Activated CD4-positive, CD25-positive, alpha-beta regulatory T cell treated with anti-CD3 and anti-CD28 coated beads, Interleukin-2, amount 50 U/mL, for 72 hours (primary cell): ENCODE data around the gene AEBP1.
A peak's percentile ranks its signal among the peaks of the same experiment; 100 is the strongest.

Source experiments
- DNase-seq: peaks from one replicate; pipeline ENCODE4 v3.0.0; 2021

Gene AEBP1

GRCh38 chr7:44103923-44104859 lies at the start of gene AEBP1:
TSS of gene AEBP1 (plus strand) at chr7:44104345. CDS start at chr7:44104666, 321 bp downstream.
- no peak for DNase-seq

DNA sequence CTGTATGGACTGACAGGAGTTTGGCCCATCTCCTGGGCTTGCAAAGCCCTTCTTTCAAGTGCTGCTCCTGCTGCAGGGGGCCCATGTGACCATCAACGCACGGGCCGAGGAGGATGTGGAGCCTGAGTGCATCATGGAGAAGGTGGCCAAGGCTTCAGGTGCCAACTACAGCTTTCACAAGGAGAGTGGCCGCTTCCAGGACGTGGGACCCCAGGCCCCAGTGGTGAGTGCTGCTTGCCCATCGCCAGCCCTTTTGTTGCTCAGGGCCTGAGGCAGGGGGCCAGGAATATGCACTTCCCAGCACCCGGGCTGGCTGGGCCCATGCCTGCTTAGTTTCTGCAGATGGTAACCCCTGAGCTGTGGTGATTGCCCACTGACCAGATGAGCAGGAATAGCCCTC lies 47.5 kb upstream of the AEBP1 start:
- DNase-seq = no peak

DNA sequence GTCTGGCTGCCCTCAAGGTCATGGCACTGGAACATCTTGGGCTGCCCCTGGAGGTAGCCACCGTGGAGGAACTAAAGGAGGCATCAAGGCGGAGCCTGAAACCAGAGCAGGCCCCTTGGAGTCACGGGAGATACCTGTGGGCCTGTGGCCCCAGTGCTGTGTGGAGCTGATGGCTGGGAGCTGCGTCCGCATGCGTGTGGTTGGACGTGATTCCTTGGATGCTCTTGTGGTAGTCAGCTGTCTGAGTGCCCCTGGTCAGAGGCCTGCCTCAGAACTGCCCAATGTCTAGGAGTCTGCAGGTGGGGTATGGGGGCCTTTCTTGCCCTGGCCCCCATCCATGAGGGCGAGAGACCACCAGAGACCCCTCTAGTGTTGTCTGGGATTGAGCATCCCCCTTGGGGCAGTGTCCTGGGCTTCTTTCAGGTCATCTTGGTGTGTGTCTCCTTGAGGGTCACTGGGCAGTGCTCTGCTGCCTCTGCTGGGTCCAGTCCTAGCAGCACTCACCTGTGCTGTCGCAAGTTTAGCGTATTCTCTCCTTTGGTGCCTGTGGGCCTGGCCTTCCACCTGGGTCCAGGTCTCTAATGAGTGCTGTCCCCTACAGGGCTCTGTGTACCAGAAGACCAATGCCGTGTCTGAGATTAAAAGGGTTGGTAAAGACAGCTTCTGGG lies 46.8 kb upstream of the AEBP1 start:
- peak; percentile 15 for DNase-seq

GRCh38 chr7:44057849-44058758 lies 46.0 kb upstream of the AEBP1 start:
- DNase-seq = peak; percentile 25

GRCh38 chr7:44058759-44059218 lies 45.4 kb upstream of the AEBP1 start:
- peak; percentile 26 for DNase-seq

GRCh38 chr7:44059219-44060090 lies 44.7 kb upstream of the AEBP1 start:
- DNase-seq = peak; percentile 4

DNA sequence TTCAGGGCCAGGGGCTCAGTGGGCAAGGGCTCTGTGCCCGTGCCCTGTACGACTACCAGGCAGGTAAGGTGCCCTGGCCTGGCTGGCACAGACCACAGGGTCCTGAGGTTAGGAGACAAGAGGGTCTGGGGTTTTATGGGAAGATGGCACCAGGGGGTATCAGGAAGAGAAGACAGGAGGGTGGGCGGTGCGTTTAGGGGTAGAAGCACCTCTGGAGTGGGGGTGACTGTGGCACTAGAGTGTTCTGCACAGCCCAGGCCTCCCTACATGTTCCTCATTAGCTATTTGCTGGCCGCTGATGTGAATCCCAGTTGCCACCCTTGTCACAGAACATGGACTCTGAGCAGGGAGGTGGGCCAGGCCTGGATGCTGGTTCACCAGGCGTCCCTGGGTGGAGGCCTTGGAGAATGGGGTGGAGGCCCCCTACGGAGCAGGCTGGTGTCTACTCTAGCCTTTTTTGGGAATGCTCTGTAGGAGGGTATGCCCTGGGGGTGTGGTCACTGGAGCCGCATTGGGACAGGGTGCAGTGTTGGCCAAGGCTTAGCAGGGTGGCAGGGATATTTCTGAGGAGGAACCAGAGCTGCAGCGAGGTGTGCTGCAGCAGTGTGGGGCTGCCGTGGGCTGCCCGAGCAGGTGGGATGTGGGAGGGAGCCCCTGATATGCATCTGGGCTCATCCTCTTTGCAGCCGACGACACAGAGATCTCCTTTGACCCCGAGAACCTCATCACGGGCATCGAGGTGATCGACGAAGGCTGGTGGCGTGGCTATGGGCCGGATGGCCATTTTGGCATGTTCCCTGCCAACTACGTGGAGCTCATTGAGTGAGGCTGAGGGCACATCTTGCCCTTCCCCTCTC lies 43.8 kb upstream of the AEBP1 start:
- DNase-seq = peak; percentile 26

DNA sequence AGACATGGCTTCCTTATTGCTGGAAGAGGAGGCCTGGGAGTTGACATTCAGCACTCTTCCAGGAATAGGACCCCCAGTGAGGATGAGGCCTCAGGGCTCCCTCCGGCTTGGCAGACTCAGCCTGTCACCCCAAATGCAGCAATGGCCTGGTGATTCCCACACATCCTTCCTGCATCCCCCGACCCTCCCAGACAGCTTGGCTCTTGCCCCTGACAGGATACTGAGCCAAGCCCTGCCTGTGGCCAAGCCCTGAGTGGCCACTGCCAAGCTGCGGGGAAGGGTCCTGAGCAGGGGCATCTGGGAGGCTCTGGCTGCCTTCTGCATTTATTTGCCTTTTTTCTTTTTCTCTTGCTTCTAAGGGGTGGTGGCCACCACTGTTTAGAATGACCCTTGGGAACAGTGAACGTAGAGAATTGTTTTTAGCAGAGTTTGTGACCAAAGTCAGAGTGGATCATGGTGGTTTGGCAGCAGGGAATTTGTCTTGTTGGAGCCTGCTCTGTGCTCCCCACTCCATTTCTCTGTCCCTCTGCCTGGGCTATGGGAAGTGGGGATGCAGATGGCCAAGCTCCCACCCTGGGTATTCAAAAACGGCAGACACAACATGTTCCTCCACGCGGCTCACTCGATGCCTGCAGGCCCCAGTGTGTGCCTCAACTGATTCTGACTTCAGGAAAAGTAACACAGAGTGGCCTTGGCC lies 43.0 kb upstream of the AEBP1 start:
- DNase-seq = no peak

DNA sequence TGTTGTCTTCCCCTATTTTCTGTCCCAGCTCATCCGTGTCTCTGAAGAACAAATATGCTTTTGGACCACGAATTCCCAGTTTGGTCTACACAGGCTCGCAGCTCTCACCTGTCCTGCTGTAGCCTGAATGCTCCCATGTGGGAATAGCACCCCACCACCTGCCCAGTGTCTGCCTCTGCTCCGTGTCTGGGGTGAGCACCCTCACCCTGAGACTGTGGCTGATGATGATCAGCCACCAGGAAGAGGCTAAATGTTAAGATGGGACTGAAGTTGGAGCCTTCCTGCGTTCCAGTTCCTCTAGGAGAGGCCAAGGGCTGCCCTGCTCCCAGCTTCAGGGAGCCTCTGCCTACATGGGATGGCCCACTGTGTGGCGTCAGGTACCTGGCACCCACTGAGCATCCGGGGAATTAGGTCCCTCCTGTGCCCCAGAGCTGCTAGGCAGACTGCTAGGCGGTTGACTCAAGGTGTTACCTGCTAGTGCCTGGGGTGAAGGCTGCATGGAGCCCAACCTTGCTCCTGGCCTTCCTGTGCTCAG lies 42.4 kb upstream of the AEBP1 start:
- DNase-seq = peak; percentile 14

- peak; percentile 29 for DNase-seq
Observed at GRCh38 chr7:44062180-44062902, 41.8 kb upstream of the AEBP1 start.

DNA sequence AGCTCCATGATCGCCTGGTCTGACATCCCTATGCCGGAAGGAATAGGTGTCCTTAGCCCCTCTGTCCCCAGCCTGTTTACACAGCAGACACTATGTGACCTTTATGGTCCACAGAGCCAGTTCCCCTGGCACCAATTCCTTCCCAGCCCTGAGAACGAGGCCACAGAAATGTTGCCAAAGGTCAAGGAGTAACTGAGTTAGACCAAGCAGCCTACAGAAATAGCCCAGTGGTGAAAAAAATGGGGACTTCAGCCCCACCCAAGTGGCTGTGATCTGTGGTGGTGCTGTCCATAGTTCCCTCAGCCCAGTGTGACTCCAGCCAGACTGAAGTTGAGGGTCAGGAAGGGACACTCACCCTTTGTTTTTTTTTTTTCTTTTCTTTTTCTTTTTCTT lies 41.2 kb upstream of the AEBP1 start:
- no peak for DNase-seq

GRCh38 chr7:44063547-44063893 lies 40.6 kb upstream of the AEBP1 start:
- peak; percentile 24 for DNase-seq

DNA sequence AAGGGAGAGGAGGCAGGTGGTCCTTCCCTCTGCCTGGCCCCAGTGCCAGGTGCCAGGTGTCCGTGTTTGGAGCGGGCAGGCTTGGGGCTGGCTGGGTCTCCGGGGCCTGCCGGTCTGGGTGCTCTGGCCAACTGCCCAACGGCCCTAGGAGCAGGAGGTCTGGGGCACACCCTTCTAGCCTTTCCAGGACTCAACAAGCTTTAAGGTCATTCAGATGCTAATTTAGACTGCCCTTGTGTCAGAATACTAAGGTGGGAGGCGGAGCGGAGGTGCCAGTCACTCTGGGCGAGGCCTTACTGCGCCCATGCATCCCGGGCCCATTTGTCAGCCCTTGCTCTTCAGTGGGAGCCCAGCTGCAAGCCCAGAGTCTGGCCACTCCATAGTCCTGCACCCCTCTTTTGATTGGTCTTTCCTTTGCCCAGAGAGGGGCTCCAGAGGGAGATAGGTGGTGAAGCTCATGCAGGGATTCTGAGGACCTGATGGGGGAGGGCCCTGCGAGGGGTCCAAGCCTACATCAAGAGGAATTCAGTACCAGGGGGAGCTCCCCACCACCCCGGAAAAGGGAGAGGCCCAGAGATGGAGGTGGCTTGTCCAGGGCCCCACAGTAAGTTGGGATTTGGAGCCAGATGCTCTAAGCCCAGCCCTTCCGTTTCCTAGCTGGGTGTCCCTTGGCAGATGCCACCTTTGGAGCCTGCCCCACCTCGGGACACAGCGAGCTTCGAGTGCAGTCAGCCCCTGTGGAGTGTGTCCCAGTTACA lies 40.1 kb upstream of the AEBP1 start:
- DNase-seq = peak; percentile 27

DNA sequence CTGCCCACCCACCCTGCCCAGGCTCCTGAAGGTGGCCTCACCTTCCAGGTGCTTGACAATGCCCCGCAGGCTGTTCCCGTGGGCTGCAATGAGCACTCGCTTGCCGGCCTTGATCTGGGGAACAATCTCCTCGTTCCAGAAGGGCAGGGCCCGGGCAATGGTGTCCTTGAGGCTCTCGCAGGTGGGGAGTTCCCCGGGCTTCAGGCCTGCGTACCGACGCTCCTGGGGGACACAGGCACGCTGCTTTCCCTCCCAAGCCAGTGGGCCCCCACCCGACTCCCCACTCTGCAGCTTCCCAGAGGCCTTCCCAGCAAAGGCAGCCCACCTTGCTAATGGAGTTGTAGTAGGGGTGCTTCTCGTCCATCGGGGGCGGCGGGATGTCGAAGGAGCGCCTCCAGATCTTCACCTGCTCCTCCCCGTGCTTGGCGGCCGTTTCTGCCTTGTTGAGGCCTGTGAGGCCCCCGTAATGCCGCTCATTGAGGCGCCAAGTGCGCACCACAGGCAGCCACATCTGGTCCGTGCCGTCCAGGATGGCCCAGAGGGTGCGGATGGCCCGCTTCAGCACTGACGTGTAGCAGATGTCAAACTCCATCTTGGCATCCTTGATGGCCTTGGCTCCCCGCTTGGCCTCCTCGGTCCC lies 39.2 kb upstream of the AEBP1 start:
- peak; percentile 35 for DNase-seq

DNA sequence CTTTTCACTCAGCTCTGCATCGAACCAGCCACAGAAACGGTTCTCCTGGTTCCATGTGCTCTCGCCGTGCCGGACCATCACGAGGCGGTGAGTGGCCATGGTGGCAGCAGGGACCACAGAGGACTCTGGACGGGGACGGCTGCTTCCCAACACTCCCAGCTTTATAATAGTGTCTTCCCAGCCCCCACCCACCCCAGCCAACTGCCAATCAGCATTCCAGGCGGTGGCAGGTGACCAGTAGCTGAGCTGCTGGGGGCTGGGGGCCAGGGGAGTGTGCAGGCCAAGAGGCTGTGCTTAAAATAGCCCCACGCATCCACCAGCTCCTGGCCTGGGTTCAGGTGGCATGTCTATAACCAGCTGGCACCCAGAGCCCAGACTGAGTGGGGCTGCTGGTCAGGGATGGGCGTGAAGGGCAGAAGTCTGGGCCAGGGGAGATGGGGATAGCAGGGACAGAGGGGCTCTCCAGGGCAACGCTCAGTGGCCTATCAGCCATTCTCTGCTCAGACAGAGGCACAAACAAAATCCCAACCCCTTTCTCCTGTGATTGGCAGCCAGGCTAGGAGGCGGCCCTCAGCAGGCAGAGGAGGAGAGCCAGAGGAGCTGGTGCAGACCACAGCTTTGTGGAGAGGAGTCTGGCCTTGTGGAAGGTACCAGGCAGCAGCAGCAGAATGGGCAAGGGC lies 38.6 kb upstream of the AEBP1 start, which contains the start of gene PGAM2:
PGAM2 (minus strand) TSS at position 137 of the 680 bp plus-strand sequence; CDS start at position 99, 38 bp downstream.
- DNase-seq = no peak

DNA sequence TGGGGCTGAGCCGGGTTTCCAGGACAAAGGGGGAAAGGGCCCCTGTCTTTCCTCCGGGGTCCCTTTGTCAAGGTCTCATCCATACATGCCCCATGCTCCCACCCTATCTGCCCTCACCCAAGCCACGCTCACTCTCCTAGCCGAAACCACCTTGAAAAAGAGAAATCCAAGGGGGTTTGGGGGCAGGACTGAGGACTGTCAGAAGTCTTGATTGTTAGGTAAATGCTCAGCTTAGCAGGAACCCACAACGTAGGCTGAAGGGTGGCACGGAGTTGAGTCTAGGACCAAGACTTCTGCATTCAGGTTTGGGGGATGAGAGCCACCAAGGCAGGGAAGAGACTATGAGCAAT lies 38.1 kb upstream of the AEBP1 start:
- DNase-seq = no peak

DNA sequence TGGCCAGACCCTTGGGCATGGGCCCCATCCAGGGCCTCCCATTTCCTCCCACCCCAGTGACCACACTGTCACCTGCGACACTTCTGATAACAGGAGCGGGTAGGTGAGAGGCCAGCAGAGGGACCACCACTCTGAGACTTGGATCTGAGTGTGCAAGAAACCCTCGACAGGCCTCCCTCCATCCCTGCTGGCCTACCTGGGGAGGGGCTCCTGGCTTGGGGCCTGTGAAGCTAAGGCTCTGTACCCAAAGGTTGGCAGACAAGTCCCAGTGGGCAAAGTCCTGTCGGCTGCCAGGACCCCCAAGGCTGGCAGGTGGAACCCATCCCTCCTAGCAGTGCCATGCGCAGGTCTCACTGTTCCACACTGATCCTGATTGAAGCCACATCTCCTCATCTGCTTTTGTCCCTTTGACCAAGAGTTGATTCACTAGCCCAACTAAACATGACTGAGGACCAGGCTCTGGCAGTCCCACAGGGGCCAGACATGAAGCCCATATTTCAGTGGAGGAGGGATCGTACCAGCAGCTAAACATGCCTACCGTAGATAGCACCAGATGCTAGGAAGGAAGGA lies 37.6 kb upstream of the AEBP1 start:
- no peak for DNase-seq
